SU-DHL-6 (cell line): ENCODE measurements around the gene NOL9.

Experiments used
- CTCF ChIP-seq: fragments of 200-600 bp; sonication (generic); IDR thresholded peaks from one replicate; pipeline ENCODE4 v1.5.1; 2017; ENCODE audit warnings: antibody characterized with exemption, mild to moderate bottlenecking, low read length, moderate library complexity; ENCODE audit not compliant: insufficient read depth, poor library complexity, severe bottlenecking
- EZH2phosphoT487 ChIP-seq: fragments of 200-600 bp; sonication (generic), shearing (Covaris generic); conservative IDR thresholded peaks from 2 replicates; pipeline ENCODE4 v1.6.1; 2018; ENCODE audit warnings: mild to moderate bottlenecking, antibody characterized with exemption, low read length, moderate library complexity, mixed read lengths

DNA sequence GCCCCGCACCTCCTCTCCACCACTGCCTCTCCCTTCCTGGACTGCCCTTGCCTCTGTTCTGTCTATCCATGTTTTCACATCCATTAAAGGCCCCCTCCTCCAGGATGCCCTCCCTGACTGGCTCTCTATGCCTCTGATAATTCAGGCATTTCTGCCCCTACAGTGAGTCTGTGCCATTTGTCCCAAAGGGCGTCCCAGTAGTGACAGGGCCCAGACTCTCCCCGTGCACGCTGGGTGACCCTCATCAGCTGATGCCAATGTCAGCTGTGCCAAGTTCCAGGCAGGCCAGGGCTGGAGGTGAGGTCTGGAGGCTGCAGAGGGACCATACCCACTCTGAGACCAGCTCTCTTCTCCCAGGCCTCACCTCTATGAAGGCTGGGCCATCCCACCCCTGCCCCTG lies 59.7 kb downstream of the NOL9 start:
- no peak for TF ChIP-seq CTCF
- TF ChIP-seq EZH2phosphoT487, result no peak
